22Rv1 (cell line): Measurements from ENCODE around the gene PRKCQ.

ENCODE experiments used
- CTCF ChIP-seq: fragments of 450-650 bp; IDR thresholded peaks from 2 replicates; pipeline ENCODE4 v1.5.1; 2017; ENCODE audit warnings: mild to moderate bottlenecking
- ZFX ChIP-seq: fragments of 450-650 bp; IDR thresholded peaks from 2 replicates; pipeline ENCODE4 v1.6.1; 2017; ENCODE audit warnings: antibody characterized with exemption, borderline replicate concordance

GRCh38 chr10:6592080-6592479, 12.0 kb upstream of the PRKCQ start:
- no peak for TF ChIP-seq CTCF
- no peak for TF ChIP-seq ZFX
